ENCODE results near the gene ZNF550.

DNA sequence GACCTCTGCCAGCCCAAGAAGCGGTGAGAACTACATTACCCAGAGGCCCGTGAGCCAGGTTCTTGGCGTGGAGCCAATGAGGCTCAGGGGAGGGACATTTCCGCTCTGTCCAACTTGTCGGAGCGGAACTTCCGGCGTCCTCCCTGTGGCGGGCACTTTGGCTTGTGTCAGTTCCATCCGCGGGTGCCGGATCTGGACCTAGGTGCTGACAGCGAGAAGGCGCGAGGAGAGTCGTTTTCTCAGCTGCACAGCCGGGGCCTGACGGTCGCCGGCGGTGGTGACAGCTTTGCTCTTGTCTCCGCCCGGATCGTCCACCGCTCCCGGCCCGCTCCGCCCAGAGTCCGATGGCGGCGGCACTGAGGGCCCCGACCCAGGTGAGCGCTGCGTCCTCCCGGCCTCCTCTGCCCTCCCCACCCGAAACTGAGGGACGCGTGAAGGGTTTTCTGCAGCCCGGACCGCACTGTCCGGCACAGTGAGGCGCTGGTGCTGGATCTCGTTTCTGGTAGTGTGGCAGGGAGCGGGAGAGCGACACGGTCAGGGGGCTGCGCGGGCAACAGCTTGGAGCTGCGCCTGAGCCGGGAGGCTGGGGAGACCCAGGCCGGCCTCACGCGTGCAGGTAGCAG lies 40.2 kb upstream of the ZNF550 start, which contains the start of gene ZNF530:
- TF ChIP-seq, protein P1, sequence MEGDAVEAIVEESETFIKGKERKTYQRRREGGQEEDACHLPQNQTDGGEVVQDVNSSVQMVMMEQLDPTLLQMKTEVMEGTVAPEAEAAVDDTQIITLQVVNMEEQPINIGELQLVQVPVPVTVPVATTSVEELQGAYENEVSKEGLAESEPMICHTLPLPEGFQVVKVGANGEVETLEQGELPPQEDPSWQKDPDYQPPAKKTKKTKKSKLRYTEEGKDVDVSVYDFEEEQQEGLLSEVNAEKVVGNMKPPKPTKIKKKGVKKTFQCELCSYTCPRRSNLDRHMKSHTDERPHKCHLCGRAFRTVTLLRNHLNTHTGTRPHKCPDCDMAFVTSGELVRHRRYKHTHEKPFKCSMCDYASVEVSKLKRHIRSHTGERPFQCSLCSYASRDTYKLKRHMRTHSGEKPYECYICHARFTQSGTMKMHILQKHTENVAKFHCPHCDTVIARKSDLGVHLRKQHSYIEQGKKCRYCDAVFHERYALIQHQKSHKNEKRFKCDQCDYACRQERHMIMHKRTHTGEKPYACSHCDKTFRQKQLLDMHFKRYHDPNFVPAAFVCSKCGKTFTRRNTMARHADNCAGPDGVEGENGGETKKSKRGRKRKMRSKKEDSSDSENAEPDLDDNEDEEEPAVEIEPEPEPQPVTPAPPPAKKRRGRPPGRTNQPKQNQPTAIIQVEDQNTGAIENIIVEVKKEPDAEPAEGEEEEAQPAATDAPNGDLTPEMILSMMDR (IDR thresholded peaks at IDR 0.05): no peak
- TF ChIP-seq POLR2A (IDR thresholded peaks at IDR 0.05; ENCODE audit: low read depth): no peak

All from esophagus muscularis mucosa (tissue), 3 donors.